ENCODE results near the gene PTPN3.
A peak's percentile ranks its signal among the peaks of the same experiment; 100 is the strongest.
"Not testable (repeated sequence)": the region's sequence is repeated elsewhere in the genome, so short reads cannot be mapped to it uniquely, and the experiment has no call there.

Gene PTPN3

GRCh38 chr9:109498195-109499092 is at the start of gene PTPN3:
Gene PTPN3, minus strand, starts transcription at chr9:109498307. Its CDS starts 34,873 bp downstream, at chr9:109463434.
- DNase-seq = no peak

GRCh38 chr9:109544954-109545353 is 46.8 kb upstream of the PTPN3 start:
- not testable (repeated sequence) for DNase-seq

GRCh38 chr9:109542922-109543321 is 44.8 kb upstream of the PTPN3 start:
- no peak for DNase-seq

- DNase-seq = no peak
Measured at GRCh38 chr9:109538346-109538745, 40.2 kb upstream of the PTPN3 start.

GRCh38 chr9:109537288-109537687 is 39.2 kb upstream of the PTPN3 start:
- DNase-seq = no peak

- DNase-seq = no peak
Measured at GRCh38 chr9:109536859-109537258, 38.8 kb upstream of the PTPN3 start.

- DNase-seq = no peak
Measured at GRCh38 chr9:109535365-109535764, 37.3 kb upstream of the PTPN3 start.

GRCh38 chr9:109534151-109534550 is 36.0 kb upstream of the PTPN3 start:
- DNase-seq = no peak

GRCh38 chr9:109532652-109533051 is 34.5 kb upstream of the PTPN3 start:
- not testable (repeated sequence) for DNase-seq

- no peak for DNase-seq
Measured at GRCh38 chr9:109522106-109522505, 24.0 kb upstream of the PTPN3 start.

- peak; percentile 57 for DNase-seq
Measured at GRCh38 chr9:109520475-109521132, 22.5 kb upstream of the PTPN3 start.

- DNase-seq = no peak
Measured at GRCh38 chr9:109519366-109519765, 21.3 kb upstream of the PTPN3 start.

- no peak for DNase-seq
Measured at GRCh38 chr9:109518621-109519335, 20.7 kb upstream of the PTPN3 start.

- no peak for DNase-seq
Measured at GRCh38 chr9:109517901-109518377, 19.8 kb upstream of the PTPN3 start.

- no peak for DNase-seq
Measured at GRCh38 chr9:109513871-109514270, 15.8 kb upstream of the PTPN3 start.

- no peak for DNase-seq
Measured at GRCh38 chr9:109512170-109512756, 14.2 kb upstream of the PTPN3 start.

- no peak for DNase-seq
Measured at GRCh38 chr9:109510506-109510905, 12.4 kb upstream of the PTPN3 start.

- not testable (repeated sequence) for DNase-seq
Measured at GRCh38 chr9:109510042-109510441, 11.9 kb upstream of the PTPN3 start.

GRCh38 chr9:109509611-109510010 is 11.5 kb upstream of the PTPN3 start:
- no peak for DNase-seq

- peak; percentile 86 for DNase-seq
Measured at GRCh38 chr9:109507421-109507838, 9.3 kb upstream of the PTPN3 start.

GRCh38 chr9:109506097-109506712 is 8.1 kb upstream of the PTPN3 start:
- DNase-seq = no peak

GRCh38 chr9:109504689-109505088 is 6.6 kb upstream of the PTPN3 start:
- DNase-seq = no peak

Measured in amniotic stem cell (primary cell).